ENCODE measurements around the gene POMGNT2.

POMGNT2 gene

GRCh38 chr3:43102773-43103480 lies 3.0 kb downstream of the POMGNT2 start:
- DNase-seq (ENCODE audit: low spot score) = no peak

GRCh38 chr3:43098761-43099160 lies 7.1 kb downstream of the POMGNT2 start:
- DNase-seq (ENCODE audit: low spot score) = no peak

- DNase-seq (ENCODE audit: low spot score) = no peak
These were observed 8.3 kb downstream of the POMGNT2 start for GRCh38 chr3:43097400-43098080.

GRCh38 chr3:43096761-43097160 lies 9.1 kb downstream of the POMGNT2 start:
- no peak for DNase-seq (ENCODE audit: low spot score)

GRCh38 chr3:43095370-43095769 lies 10.5 kb downstream of the POMGNT2 start:
- no peak for DNase-seq (ENCODE audit: low spot score)

GRCh38 chr3:43094851-43095250 lies 11.0 kb downstream of the POMGNT2 start:
- no peak for DNase-seq (ENCODE audit: low spot score)

DNA sequence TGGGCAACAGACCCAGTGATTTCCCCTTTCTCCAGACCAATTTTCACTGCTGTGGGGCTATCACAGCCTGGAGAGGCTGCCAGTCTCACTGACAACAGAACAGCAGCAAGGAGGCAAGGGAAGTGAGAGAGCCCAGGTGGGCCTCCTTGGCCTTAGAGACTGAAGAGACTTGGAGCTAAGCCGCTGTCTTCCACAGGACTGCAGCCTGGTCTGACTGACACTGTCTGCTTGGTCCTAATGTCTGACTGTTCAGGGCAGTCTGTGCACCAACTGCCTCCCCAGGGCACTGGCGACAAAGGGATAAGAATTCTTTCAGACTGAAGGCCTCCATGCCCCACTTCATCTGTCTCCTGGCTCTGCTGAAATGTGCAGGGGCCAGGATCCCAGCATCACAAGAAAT lies 11.5 kb downstream of the POMGNT2 start:
- no peak for DNase-seq (ENCODE audit: low spot score)

DNA sequence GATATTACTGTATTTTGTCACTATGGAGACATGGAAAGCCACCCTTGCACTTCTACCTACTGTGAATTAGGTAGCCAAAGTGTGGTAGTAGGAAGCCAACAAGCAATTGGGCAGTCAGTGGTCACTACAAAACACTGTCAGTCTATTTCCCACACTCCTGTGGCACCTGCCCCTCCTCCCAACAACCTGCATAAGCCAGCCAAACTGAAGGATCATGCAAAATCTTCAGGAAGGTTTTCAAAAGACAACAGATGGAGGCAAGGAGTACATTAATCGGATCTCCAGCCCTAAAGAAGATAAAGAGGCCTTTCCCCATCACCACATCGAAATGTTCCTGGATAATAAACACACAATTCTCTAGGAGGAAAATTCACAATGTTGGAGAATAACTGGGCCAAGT lies 11.9 kb downstream of the POMGNT2 start:
- DNase-seq (ENCODE audit: low spot score) = no peak

GRCh38 chr3:43093006-43093405 lies 12.9 kb downstream of the POMGNT2 start:
- no peak for DNase-seq (ENCODE audit: low spot score)

- no peak for DNase-seq (ENCODE audit: low spot score)
These were observed 14.4 kb downstream of the POMGNT2 start for GRCh38 chr3:43091481-43091880.

- DNase-seq (ENCODE audit: low spot score) = no peak
These were observed 15.6 kb downstream of the POMGNT2 start for GRCh38 chr3:43090238-43090637.

DNA sequence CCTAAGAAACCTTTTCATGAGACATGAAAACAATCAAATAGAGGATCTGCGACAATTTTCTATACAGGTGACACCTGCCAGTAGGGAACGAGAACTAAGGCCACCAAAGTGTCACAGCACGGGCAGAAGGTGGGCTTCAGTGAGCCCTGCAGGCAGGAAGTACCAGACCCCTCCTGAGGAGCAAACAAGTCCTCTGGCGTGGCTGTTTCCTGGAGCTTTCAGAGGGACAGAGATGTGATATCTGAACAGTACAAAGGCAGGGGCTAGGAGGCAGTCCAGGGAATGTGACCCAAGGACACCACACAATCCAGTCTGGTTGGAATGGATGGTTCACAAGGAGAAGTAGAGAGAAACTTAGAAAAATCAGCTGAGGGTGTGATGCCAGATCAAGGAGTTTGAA lies 16.8 kb downstream of the POMGNT2 start:
- no peak for DNase-seq (ENCODE audit: low spot score)

DNA sequence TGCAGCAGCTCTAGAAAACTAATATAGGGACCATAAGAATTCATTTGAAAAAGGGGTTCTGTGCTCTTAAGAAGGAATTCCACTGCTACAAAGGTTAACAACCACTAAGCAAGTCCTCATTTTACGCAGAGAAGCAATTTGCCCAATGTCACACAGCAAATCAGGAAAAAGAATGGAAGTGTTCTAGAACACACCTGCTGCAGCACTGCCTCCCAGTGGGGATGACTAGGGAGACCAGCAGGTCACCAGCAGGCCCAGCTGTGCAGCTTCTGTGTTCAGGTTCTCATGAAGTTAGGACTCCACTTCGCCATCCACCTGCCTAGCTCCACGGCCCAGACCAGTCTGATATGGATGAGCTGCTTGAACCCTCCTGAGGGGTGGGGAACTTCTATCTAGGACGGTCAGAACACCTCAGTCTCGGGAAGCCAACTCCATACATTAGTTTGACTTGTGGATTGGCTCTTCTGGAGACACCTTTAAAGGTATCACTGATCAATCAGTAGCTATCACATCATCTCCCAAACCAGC lies 18.6 kb downstream of the POMGNT2 start:
- DNase-seq (ENCODE audit: low spot score) = no peak

DNA sequence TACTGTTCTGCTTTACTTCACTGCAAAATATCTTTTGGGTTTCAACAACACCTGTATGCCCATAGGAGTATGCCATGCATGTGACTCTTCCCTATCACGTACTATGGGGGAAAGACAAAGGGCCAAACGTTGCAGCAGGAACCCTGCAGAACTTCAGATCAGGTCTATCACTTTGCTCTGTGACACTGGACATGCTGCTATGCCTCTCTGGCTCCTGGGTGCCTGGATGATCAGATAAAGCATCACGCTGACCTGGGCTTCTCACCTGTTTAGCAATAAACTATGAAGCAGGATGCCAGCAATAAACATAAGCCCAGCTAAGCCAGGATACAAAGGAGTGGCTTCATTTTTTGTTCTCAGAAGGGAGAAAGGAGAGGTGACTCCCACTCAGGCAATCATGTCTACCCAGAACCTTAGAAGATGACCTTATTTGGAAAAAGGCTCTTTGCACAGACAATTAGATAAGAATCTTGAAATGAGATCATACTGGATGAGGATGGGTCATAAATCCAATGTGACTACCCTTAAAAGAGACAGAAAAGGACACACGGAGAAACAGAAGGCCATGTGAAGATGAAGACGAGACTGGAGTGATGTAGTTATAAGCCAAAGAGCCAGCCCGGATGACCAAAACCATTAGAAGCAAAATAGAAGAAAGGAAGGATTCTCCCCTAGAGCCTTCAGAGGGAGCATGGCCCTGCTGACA lies 19.3 kb downstream of the POMGNT2 start:
- DNase-seq (ENCODE audit: low spot score) = no peak

- no peak for DNase-seq (ENCODE audit: low spot score)
These were observed 23.4 kb downstream of the POMGNT2 start for GRCh38 chr3:43082457-43082856.

- no peak for DNase-seq (ENCODE audit: low spot score)
These were observed 24.1 kb downstream of the POMGNT2 start for GRCh38 chr3:43081796-43082195.

GRCh38 chr3:43080726-43081568 lies 24.9 kb downstream of the POMGNT2 start:
- no peak for DNase-seq (ENCODE audit: low spot score)

DNA sequence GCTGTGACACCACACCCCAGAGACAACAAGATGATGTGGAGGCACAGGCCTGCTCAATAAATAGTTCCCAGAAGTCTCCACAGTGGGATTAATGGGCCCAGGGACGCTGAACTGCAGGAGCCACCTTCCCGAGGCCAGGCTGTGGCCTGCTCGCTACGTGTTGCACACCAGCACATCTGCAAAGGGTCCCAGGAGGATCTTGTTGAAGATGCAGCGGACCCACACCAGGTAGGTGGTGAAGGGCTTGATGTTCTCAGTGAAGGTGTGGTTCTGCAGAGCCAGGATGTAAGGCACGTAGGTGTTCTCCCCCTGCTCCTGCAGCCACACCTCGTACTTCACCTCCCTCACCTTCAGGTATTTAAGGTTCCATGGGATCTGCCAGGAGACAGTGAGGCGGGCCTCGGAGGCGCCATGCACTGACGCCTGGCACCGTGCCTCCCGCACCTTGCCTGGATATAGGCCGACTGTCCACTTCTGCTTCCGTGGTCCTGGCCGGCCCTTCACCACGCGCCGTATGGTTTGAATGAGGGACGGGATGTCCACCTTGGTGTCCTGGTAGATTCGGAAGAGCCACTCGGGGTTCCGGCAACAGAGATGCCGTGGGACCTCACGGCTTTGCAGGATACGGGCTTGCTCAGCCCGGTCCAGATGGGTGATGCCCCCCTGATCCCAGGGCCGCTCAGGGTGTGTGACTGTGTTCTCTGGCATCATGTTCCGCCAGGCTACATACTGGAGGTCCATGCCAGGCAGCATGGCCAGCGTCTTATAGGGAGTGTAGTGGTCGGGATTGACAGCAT lies 26.1 kb downstream of the POMGNT2 start:
- DNase-seq (ENCODE audit: low spot score) = no peak

DNA sequence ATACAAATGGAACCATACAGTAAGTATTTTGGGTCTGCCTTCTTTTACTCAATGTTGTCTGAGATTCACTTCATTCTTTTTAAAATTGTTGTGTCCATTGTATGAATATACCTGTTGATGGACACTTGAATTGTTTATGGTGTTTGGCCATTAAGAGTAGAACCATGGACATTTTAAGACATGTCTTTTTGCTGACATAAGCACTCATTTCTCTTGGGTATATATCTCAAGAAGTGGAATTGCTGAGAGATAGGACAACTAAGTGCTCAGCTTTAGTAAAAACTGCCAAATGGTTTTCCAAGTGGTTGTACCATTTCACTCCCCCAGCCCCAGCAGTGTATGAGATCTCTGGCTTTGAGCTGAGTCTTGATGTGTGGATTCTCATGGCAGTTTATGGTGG lies 28.2 kb downstream of the POMGNT2 start:
- no peak for DNase-seq (ENCODE audit: low spot score)

DNA sequence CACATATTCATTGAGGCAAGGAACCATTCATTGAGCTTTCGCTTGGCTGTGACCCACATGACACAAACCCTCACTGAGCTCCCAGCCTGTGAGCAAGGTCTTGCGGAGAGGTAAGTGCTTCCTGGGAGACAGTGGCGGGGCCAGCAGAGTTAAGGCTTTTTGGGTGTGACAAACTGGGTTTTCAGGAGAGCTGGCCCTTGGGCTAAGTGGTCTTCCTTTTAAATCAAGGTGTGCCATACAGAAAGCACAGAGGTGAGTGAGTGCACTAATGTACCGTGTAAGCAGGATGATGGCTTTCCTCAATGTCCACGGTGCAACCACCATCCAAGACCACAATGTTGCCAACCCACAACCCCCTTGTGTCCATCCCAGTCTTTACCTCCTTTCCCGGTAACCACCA lies 28.6 kb downstream of the POMGNT2 start:
- no peak for DNase-seq (ENCODE audit: low spot score)

- no peak for DNase-seq (ENCODE audit: low spot score)
These were observed 29.0 kb downstream of the POMGNT2 start for GRCh38 chr3:43076857-43077256.

Measured in AG20443 (cell line).